Fibroblast of pulmonary artery (primary cell): Measurements from ENCODE around the gene CCT4.
"Not testable (repeated sequence)": the region's sequence is repeated elsewhere in the genome, so short reads cannot be mapped to it uniquely, and the experiment has no call there.

Experiments used
- DNase-seq: peaks from one replicate; pipeline ENCODE4 v3.0.0-alpha.2; 2010; ENCODE audit warnings: low read depth
- H3K4me3 ChIP-seq: replicated peaks from 2 replicates; pipeline ENCODE4 v1.5.1; 2011; ENCODE audit warnings: low read depth, mild to moderate bottlenecking, control low read depth, low read length, moderate library complexity
- TF ChIP-seq, protein P1 (sequence below): IDR thresholded peaks from 2 replicates; pipeline ENCODE4 v1.5.1; 2011; ENCODE audit warnings: mild to moderate bottlenecking, control low read depth, low read length, inconsistent platforms; ENCODE audit errors: missing control alignments

Gene CCT4

DNA sequence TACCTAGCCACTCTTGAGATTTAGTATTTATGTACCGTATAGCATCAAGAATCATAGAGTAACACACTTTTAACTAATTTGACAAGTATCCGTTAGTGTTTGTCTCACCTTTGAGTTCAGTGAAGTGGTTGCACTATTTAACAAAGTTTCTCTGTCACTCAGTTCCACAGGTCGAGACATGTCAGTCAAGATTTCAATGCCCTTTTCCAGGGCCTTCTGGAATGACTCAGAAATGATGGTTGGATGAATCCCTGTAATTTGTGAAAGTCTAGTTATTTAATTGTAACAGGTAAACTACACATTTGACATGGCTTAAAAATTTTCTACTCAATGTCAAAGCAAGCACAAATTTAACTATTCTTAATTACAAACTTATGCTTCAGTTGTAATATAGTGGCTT lies 9.7 kb downstream of the CCT4 start:
- no peak for DNase-seq
- H3K4me3 ChIP-seq = no peak overlapping the region
- TF ChIP-seq, protein P1, sequence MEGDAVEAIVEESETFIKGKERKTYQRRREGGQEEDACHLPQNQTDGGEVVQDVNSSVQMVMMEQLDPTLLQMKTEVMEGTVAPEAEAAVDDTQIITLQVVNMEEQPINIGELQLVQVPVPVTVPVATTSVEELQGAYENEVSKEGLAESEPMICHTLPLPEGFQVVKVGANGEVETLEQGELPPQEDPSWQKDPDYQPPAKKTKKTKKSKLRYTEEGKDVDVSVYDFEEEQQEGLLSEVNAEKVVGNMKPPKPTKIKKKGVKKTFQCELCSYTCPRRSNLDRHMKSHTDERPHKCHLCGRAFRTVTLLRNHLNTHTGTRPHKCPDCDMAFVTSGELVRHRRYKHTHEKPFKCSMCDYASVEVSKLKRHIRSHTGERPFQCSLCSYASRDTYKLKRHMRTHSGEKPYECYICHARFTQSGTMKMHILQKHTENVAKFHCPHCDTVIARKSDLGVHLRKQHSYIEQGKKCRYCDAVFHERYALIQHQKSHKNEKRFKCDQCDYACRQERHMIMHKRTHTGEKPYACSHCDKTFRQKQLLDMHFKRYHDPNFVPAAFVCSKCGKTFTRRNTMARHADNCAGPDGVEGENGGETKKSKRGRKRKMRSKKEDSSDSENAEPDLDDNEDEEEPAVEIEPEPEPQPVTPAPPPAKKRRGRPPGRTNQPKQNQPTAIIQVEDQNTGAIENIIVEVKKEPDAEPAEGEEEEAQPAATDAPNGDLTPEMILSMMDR = no peak

DNA sequence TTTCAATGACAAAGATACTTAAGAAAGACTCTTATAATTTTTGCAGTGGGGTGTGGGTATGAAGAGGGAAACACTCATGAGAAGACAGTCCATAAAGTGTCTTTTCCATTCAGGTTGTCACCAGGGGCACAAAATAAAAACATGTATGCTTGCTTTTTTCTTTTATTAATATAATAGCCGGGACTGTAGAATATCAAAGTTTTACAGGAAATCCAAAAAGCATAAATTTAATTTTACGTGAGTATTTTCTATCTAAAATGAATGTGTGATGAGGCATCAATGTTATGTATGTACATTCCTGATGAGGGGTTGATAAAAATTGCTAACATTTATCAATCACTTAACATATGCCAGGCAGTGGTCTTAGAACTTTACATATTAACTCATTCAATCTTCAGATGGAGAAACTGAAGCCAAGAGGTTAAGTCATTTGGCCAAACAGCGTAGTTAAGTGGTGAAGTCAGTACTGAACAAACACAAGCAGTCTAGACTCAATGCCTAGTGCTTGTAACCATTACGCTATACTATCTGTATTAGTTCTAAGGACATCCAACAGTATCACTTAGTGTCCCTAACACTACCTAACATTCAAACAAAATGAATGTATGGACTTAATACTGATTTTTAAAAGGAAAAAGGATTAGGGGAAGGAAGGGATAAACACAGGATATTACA lies 10.7 kb downstream of the CCT4 start:
- no peak overlapping the region for H3K4me3 ChIP-seq
- no peak for DNase-seq
- TF ChIP-seq, protein P1 = no peak

DNA sequence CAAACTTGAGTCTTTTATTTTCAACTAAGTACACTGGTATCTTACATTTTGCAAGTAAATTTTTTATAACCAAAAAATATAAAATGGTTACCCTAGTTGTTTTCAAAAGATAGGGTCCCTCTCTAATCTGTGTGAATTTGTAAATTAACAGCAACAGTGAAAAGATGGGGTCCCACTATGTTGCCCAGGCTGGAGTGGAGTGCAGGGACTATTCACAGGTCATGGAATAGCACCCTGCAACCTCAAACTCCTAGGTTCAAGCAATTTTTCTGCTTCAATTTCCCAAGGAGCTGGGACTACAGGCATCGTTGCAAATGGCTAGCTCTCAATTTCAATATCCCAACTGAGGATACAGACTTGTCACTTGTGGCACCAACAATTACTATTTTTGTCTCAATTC lies 12.1 kb downstream of the CCT4 start:
- no peak for DNase-seq
- TF ChIP-seq, protein P1 = no peak
- H3K4me3 ChIP-seq = no peak overlapping the region

DNA sequence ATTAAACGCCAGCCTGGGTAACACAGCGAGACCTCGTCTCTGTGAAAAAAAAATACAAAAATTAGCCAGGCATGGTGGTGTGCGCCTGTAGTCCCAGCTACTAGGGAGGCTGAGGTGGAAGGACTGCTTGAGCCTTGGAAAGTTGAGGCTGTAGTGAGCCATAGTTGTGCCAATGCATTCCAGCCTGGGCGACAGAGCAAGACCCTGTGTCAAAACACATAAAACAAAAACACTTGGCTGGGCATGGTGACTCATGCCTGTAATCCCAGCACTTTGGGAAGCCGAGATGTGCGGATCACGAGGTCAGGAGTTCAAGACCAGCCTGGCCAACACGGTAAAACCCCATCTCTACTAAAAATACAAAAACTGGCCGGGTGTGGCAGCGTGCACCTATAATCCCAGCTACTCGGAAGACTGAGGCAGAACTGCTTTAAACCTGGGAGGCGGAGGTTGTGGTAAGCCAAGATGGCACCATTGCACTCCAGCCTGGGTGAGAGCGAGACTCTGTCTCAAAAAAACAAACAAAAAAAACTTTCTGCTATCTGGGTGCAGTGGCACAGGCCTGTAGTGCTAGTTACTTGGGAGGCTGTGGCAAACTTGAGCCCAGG lies 21.9 kb downstream of the CCT4 start:
- H3K4me3 ChIP-seq, DNase-seq: not testable (repeated sequence)

DNA sequence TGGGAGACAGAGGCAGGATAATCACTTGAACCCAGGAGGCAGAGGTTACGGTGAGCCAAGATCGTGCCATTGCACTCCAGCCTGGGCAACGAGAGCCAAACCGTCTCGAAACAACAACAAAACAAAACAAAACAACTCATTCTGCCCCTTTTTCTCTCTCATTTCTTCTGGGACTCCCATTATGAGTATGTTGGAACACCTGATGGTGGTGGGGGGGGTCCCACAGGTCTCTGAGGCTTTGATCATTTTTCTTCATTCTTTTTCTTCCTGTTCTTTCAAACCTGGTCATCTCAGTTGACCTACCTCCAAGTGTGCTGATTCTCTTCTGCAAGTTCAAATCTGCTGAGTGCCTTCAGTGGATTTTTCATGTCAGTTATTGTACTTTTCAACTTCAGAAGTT lies 26.4 kb downstream of the CCT4 start:
- no peak for DNase-seq
- H3K4me3 ChIP-seq = no peak overlapping the region
- TF ChIP-seq, protein P1 = no peak

DNA sequence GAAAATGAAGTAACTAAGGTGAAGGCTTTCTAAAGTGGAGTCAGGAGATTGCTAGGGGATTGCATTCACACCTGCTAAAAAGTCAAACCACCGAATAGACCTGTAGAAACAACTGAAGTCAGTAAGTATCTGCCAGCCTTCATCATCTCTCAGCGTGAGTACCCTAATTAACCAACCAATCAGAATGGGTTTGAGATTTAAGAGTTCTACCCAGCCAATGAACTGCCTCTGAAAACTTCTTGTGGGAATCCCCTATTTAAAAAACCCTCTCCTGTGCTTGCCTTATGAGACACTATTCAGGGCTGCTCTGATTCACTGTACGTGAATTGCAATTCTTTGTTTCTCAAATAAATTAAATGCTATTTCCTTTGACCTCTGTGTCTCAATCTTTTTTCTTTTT lies 31.2 kb downstream of the CCT4 start:
- no peak for DNase-seq
- no peak overlapping the region for H3K4me3 ChIP-seq

DNA sequence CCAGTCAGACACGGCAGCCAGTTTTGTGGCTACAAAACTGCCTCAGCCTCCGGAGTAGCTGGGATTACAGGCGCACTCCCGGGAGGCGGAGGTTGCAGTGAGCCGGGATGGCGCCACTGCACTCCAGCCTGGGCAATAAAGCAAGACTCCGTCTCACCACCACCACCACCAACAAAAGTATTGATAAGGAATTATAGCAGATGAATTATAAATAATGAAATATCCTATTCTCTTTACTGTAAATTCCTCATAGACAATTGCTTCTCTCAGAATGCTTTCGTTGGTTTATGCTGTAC lies 33.2 kb downstream of the CCT4 start:
- no peak for DNase-seq
- TF ChIP-seq, protein P1 = no peak
- peak overlapping the region; percentile 96 for H3K4me3 ChIP-seq

More for the DNA sequence above, 31.2 kb downstream of the CCT4 start:
- TF ChIP-seq, protein P1 = no peak
